GM12801 (cell line): ENCODE data around the gene CFAP119.

ENCODE experiments used
- CTCF ChIP-seq: IDR thresholded peaks from one replicate; pipeline ENCODE4 v1.5.1; 2011; ENCODE audit warnings: control low read depth; ENCODE audit not compliant: insufficient read length; ENCODE audit errors: extremely low read depth

Gene CFAP119

DNA sequence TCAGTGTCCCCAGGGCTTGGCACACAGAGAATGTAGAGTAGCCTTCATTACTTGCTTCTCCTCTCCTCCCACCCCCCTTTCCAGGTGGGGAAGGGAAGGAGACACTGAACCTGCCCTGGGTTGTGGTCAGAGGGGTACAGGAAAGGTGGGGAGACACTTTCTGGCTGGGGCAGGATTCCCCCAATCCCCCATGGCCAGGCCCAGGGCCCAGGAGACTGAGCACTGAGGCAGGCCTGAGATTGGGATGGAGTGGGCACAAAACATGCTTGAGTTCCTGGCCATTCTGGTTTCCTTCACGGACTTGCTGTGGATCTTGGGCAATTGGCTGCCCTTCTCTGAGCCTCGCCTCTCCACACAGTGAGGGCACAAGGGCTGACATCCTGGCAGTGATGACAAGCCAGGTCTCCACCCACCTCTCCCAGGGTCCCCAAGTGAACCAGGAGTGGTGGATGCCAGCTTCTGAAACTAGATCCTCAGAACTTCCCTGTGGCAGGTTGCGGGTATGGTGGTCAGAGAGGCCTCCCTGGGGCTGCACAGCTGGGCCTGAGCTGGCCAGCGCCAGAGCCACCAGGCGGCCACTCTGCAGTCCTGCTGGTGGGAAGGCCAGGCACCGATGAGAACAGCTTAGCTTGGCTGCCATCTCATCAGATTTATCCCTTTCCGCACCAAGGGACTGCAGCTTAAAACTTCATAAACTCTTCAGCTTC lies 15.9 kb upstream of the CFAP119 start:
- no peak for TF ChIP-seq CTCF

- no peak for TF ChIP-seq CTCF
Measured at GRCh38 chr16:30775392-30776188, 13.7 kb upstream of the CFAP119 start.

GRCh38 chr16:30775131-30775391 lies 13.2 kb upstream of the CFAP119 start:
- no peak for TF ChIP-seq CTCF

GRCh38 chr16:30774367-30775130 lies 12.7 kb upstream of the CFAP119 start:
- no peak for TF ChIP-seq CTCF

- no peak for TF ChIP-seq CTCF
Measured at GRCh38 chr16:30773826-30774225, 12.0 kb upstream of the CFAP119 start.

DNA sequence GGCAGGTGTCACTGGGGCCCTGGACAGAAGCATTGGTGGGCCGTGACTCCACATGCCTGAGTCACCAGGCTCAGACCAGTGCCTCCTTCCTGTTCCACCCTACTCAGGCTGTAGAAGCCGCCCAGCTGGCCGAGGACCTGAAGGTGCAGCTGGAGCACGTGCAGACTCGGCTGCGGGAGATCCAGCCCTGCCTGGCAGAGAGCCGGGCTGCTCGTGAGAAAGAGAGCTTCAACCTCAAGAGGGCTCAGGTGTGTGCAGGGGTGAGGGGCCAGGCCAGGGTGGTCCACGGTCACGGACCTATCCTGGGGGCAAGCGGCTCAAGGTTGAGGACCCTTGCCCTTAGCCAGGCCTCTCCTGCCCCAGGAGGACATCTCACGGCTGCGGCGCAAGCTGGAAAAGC lies 9.9 kb upstream of the CFAP119 start:
- no peak for TF ChIP-seq CTCF

DNA sequence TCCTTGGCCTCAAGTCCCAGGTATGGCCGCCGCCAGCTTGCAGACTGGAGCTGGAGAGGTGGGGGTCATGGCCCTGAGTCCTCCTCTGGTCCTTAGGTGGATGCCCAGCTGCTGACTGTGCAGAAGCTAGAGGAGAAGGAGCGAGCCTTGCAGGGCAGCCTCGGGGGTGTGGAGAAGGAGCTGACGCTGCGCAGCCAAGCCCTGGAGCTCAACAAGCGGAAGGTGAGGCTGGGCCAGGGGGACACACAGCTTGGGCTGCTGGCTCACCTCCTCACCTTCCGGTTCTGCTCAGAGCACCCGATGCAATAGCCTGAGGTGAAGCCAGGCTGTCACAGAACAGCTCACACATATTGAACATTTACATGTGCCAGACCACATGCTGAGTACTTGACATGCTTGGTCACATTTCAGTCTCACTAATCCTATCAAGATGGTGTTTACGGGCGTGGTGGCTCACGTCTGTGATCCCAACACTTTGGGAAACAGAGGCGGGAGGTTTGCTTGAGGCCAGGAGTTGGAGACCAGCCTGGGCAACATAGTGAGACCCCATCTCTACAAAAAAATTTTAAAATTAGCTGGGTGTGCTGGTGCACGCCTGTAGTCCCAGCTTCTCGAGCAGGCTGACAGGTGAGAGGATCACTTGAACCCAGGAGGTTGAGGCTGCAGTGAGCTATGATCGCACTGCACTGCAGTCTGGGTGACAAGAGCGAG lies 7.7 kb upstream of the CFAP119 start:
- no peak for TF ChIP-seq CTCF
